HepG2 (cell line): ENCODE results near the gene GDF15. TPM values are rescaled to one million over a fixed set of nuclear protein-coding genes. Genes with fewer than 3 reads are reported as not detected.

Experiments
- ATAC-seq: fragments of 200-7000 bp; cut with Tn5 transposase; 3 replicates; pipeline ENCODE4 v1.9.1; 2020; ENCODE audit warnings: mild to moderate bottlenecking, moderate library complexity
- BruUV-seq: library from RNA; stranded (reverse); fragments of 400-500 nt; replicated peaks from 2 replicates; lab custom pipeline; 2021; lab: Mats Ljungman, UMichigan
- CTCF ChIA-PET: fragments of 300-600 bp; formaldehyde crosslinking; extraction: SDS; loops from one replicate; lab custom pipeline; 2021; ENCODE audit warnings: low total read pairs, inconsistent platforms, low intra/inter-chr PET ratio; lab: Yijun Ruan, JAX
- POLR2A ChIA-PET: fragments of 350-600 bp; sonication (Branson Sonifier 250); formaldehyde crosslinking; loops from one replicate; lab custom pipeline; 2020; ENCODE audit warnings: antibody characterized with exemption, inconsistent platforms; lab: Yijun Ruan, JAX
- DNase-seq: peaks from one replicate; pipeline ENCODE4 v3.0.0-alpha.2; 2015; ENCODE audit warnings: low spot score
- FAIRE-seq: peaks from 3 replicates; lab custom pipeline; 2011; peaks lifted over from hg19 to GRCh38; lab: Jason Lieb, UNC
- H2AFZ ChIP-seq: one replicate; pipeline ENCODE4 v1.6.1; 2011; ENCODE audit warnings: low read length, inconsistent platforms
- H3K27ac ChIP-seq: fragments of 300-600 bp; 3 replicates; pipeline ENCODE4 v1.8.0; 2011; ENCODE audit warnings: mixed run types, mild to moderate bottlenecking, mixed read lengths, low read length, inconsistent platforms; ENCODE audit not compliant: insufficient read depth; ENCODE audit errors: extremely low read length
- H3K27me3 ChIP-seq, 2 experiments: fragments of 200-600 bp in 1 of 2; 2 replicates in 1 of 2; 3 replicates in 1 of 2; pipeline versions ENCODE4 v1.6.0 to v1.8.0; 2011; ENCODE audit warnings: low read length in 2 of 2, mild to moderate bottlenecking in 2 of 2, moderate library complexity in 2 of 2, inconsistent platforms in 1 of 2; ENCODE audit not compliant: insufficient read depth in 2 of 2, control insufficient read depth in 1 of 2
- H3K36me3 ChIP-seq, 2 experiments: fragments of 200-600 bp in 1 of 2; replicated peaks in 1 of 2; 2 replicates in 1 of 2; 3 replicates in 1 of 2; pipeline versions ENCODE4 v1.5.1 to v1.8.0; 2011; ENCODE audit warnings: low read length in 2 of 2, inconsistent platforms in 1 of 2; ENCODE audit not compliant: insufficient read depth in 2 of 2, control insufficient read depth in 1 of 2
- H3K4me1 ChIP-seq: 2 replicates; pipeline ENCODE4 v1.5.1; 2012; ENCODE audit warnings: low read length, inconsistent platforms; ENCODE audit not compliant: insufficient read depth
- H3K4me2 ChIP-seq: 2 replicates; pipeline ENCODE4 v1.6.0; 2011; ENCODE audit warnings: low read depth, low read length, inconsistent platforms
- H3K4me3 ChIP-seq, 3 experiments: fragments of 200-600 bp in 1 of 3; sonication (generic), shearing (Covaris generic) in 1 of 3; replicated peaks in 1 of 3; 2 replicates each; pipeline ENCODE4 v1.5.1; 2011 to 2016; ENCODE audit warnings: low read length in 3 of 3, inconsistent platforms in 2 of 3, low read depth in 2 of 3, mild to moderate bottlenecking in 2 of 3, control low read depth in 1 of 3, mixed read lengths in 1 of 3; ENCODE audit not compliant: insufficient read depth in 1 of 3
- H3K79me2 ChIP-seq: one replicate; pipeline ENCODE4 v1.6.1; 2011; ENCODE audit warnings: low read length, inconsistent platforms; ENCODE audit not compliant: insufficient read depth
- H3K9ac ChIP-seq: 2 replicates; pipeline ENCODE4 v1.6.0; 2011; ENCODE audit warnings: mild to moderate bottlenecking, low read depth, low read length, inconsistent platforms; ENCODE audit not compliant: insufficient read depth
- H3K9me3 ChIP-seq: 2 replicates; pipeline ENCODE4 v1.5.1; 2012; ENCODE audit warnings: mild to moderate bottlenecking, low read length
- H4K20me1 ChIP-seq: 2 replicates; pipeline ENCODE4 v1.6.0; 2011; ENCODE audit warnings: inconsistent platforms, mild to moderate bottlenecking, low read length, moderate library complexity; ENCODE audit not compliant: insufficient read depth
- CEBPG ChIP-seq: IDR thresholded peaks from 2 replicates; pipeline ENCODE4 v1.6.1; 2016
- DNMT3B ChIP-seq: conservative IDR thresholded peaks from 2 replicates; pipeline ENCODE4 v1.6.1; 2016; ENCODE audit warnings: missing biosample characterization, control low read depth
- GRHL1 ChIP-seq: sonication (generic); formaldehyde crosslinking; conservative IDR thresholded peaks from 2 replicates; pipeline ENCODE4 v1.8.0; 2022; ENCODE audit warnings: missing genetic modification reagents
- GZF1 ChIP-seq: sonication (generic); formaldehyde crosslinking; IDR thresholded peaks from 2 replicates; pipeline ENCODE4 v1.5.1; 2020; ENCODE audit warnings: mild to moderate bottlenecking, missing genetic modification reagents
- HNRNPL ChIP-seq: fragments of 200-400 bp; formaldehyde crosslinking; IDR thresholded peaks from 2 replicates; pipeline ENCODE4 v1.6.1; 2017; ENCODE audit warnings: mild to moderate bottlenecking, low read depth, low read length
- KAT8 ChIP-seq: IDR thresholded peaks from 2 replicates; pipeline ENCODE4 v1.6.1; 2016; ENCODE audit warnings: missing genetic modification reagents, missing compliant biosample characterization
- MYC ChIP-seq: sonication (generic); formaldehyde crosslinking; IDR thresholded peaks from 2 replicates; pipeline ENCODE4 v1.9.0; 2021; ENCODE audit warnings: missing genetic modification reagents, borderline replicate concordance
- NAIF1 ChIP-seq: sonication (generic); formaldehyde crosslinking; IDR thresholded peaks from 2 replicates; pipeline ENCODE4 v1.5.0; 2020; ENCODE audit warnings: mild to moderate bottlenecking, missing genetic modification reagents, borderline replicate concordance
- POLR2G ChIP-seq: fragments of 200-400 bp; formaldehyde crosslinking; IDR thresholded peaks from 2 replicates; pipeline ENCODE4 v1.6.1; 2018; ENCODE audit warnings: mild to moderate bottlenecking, low read depth, low read length, moderate library complexity
- RFX1 ChIP-seq: fragments of 450-650 bp; IDR thresholded peaks from 2 replicates; pipeline ENCODE4 v1.6.1; 2017
- SCMH1 ChIP-seq: sonication (generic); formaldehyde crosslinking; IDR thresholded peaks from 2 replicates; pipeline ENCODE4 v1.9.0; 2021; ENCODE audit warnings: missing genetic modification reagents, mild to moderate bottlenecking, borderline replicate concordance
- SIN3A ChIP-seq: IDR thresholded peaks from 2 replicates; pipeline ENCODE4 v1.6.1; 2011; ENCODE audit warnings: low read depth, mild to moderate bottlenecking, control low read depth, low read length, borderline replicate concordance
- XRCC5 ChIP-seq: fragments of 200-400 bp; formaldehyde crosslinking; optimal IDR thresholded peaks from 2 replicates; pipeline ENCODE3; 2017; ENCODE audit warnings: mild to moderate bottlenecking, low read length
- ZBTB38 ChIP-seq: sonication (generic); formaldehyde crosslinking; IDR thresholded peaks from 2 replicates; pipeline ENCODE4 v1.5.1; 2020; ENCODE audit warnings: mild to moderate bottlenecking, missing genetic modification reagents
- ZFP91 ChIP-seq: sonication (generic); formaldehyde crosslinking; IDR thresholded peaks from 2 replicates; pipeline ENCODE4 v1.9.0; 2022; ENCODE audit warnings: missing genetic modification reagents, mild to moderate bottlenecking, borderline replicate concordance
- ZNF256 ChIP-seq: sonication (generic); formaldehyde crosslinking; conservative IDR thresholded peaks from 2 replicates; pipeline ENCODE4 v1.4.0; 2020; ENCODE audit warnings: missing genetic modification reagents
- ZNF34 ChIP-seq: sonication (generic); formaldehyde crosslinking; IDR thresholded peaks from 2 replicates; pipeline ENCODE4 v1.4.0; 2020; ENCODE audit warnings: mild to moderate bottlenecking, missing genetic modification reagents, borderline replicate concordance
- ZNF383 ChIP-seq: sonication (generic); formaldehyde crosslinking; IDR thresholded peaks from 2 replicates; pipeline ENCODE4 v1.4.0; 2020; ENCODE audit warnings: missing genetic modification reagents, mild to moderate bottlenecking, borderline replicate concordance
- ZNF496 ChIP-seq: sonication (generic); formaldehyde crosslinking; IDR thresholded peaks from 2 replicates; pipeline ENCODE4 v1.8.1; 2023; ENCODE audit warnings: mild to moderate bottlenecking, moderate library complexity, missing genetic modification reagents; ENCODE audit not compliant: insufficient replicate concordance
- ZNF782 ChIP-seq: sonication (generic); formaldehyde crosslinking; IDR thresholded peaks from 2 replicates; pipeline ENCODE4 v1.4.0; 2020; ENCODE audit warnings: missing genetic modification reagents, mild to moderate bottlenecking, borderline replicate concordance
- WGBS: methylation state at CpG from one replicate; pipeline ENCODE4 v1.1.6; 2017; ENCODE audit warnings: low lambda C conversion rate; 5-methylcytosine and 5-hydroxymethylcytosine counted together
- in situ Hi-C: cut with HindIII; loops from 2 replicates; pipeline ENCODE4 v1.10.0; 2017; ENCODE audit warnings: low pct_unique_long_range_greater_than_20kb; ENCODE audit not compliant: extremely low pct_ligation_motif_present
- intact Hi-C: fragments of 100-400 bp; cut with micrococcal nuclease; formaldehyde crosslinking; loops from one replicate; pipeline ENCODE4 v1.10.0; 2022; ENCODE audit not compliant: unreplicated experiment
- polyA plus RNA-seq, 8 experiments: library from polyadenylated mRNA; depleted of rRNA in 3 of 8; stranded (reverse) in 7 of 8; unstranded in 1 of 8; fragments of >200 nt; fragmentation: Illumina TruSeq in 4 of 8; extraction: Trizol in 4 of 8; gene quantifications; 2 replicates each; pipeline versions ENCODE4 v1.2.1 to v1.2.3, GENCODE V29; 2011 to 2016; ENCODE audit warnings: low read depth in 4 of 8, missing spikeins in 1 of 8, mixed read lengths in 1 of 8; ENCODE audit not compliant: insufficient read depth in 1 of 8
- total RNA-seq, 5 experiments: library from RNA; depleted of rRNA; stranded (reverse); fragments of >200 nt; fragmentation: Illumina TruSeq; extraction: Trizol; gene quantifications; 2 replicates each; pipeline ENCODE4 v1.2.3, GENCODE V29; 2016; ENCODE audit warnings: low read depth in 1 of 5

The GDF15 gene
- total and polyA plus RNA-seq, 2 of the 13 experiments (the other 11 are each of a cell fraction or from before 2014, with no cell fraction given) = 146 to 422 TPM

- TF ChIP-seq ZFP91 (CRISPR knock-in tag) (peak; percentile 21; the same call in 1 of the 2 replicates), ZNF383 (CRISPR knock-in tag) (0 out of 2 replicates have a peak, but pooled peaks have one; percentile 48), RFX1 (0 out of 2 replicates have a peak, but pooled peaks have one; percentile 27), MYC (CRISPR knock-in tag) (peak; percentile 30; the same call in 1 of the 2 replicates), ZBTB38 (peak; percentile 26; the same call in 1 of the 2 replicates), ZNF782 (CRISPR knock-in tag) (peak; percentile 76; the same call in 1 of the 2 replicates), POLR2G (0 out of 2 replicates have a peak, but pooled peaks have one; percentile 37), ZNF34 (CRISPR knock-in tag) (0 out of 2 replicates have a peak, but pooled peaks have one; percentile 67), HNRNPL (0 out of 2 replicates have a peak, but pooled peaks have one; percentile 50)
Observed at GRCh38 chr19:18364277-18364825, 21.6 kb upstream of the GDF15 start (continued).

GRCh38 chr19:18364826-18365528 is 21.0 kb upstream of the GDF15 start:
- peak overlapping the region; percentile 40 for H3K4me2 ChIP-seq
- in situ Hi-C loops = no loop called here
- ATAC-seq = peak; percentile 67
- H3K27ac ChIP-seq = peak overlapping the region; percentile 90
- H3K36me3 ChIP-seq = peaks cover 8 to 34% of the 10 kb centered on the region in 2 experiments
- WGBS = 4% methylated on average over 15 of the region's 15 CpGs
- peak overlapping the region; percentile 75 for H3K9ac ChIP-seq
- no peaks in the 10 kb centered on the region for H3K9me3 ChIP-seq
- POLR2A ChIA-PET = interaction anchor here (0.5 to 17.4 kb wide), 16 partner anchors 9 to 367 kb away, joined by 3 to 514 read pairs (median 4); partner anchors contain the start of genes GDF15, JUND, MPV17L2 and SSBP4
- no peaks in the 10 kb centered on the region for H4K20me1 ChIP-seq
- H3K4me1 ChIP-seq = peaks cover 77% of the 10 kb centered on the region
- intact Hi-C loops = no loop called here
- CTCF ChIA-PET = no interaction called here
- peak; percentile 89 for FAIRE-seq
- peaks cover 5% of the 10 kb centered on the region for H3K79me2 ChIP-seq
- BruUV-seq = TSS peak; percentile 62
- no peak overlapping the region for H3K4me3 ChIP-seq
- H2AFZ ChIP-seq = no peak overlapping the region
- no peaks in the 10 kb centered on the region for H3K27me3 ChIP-seq
- peak; percentile 97 for DNase-seq
- TF ChIP-seq GZF1 (CRISPR knock-in tag) (no peak), SCMH1 (CRISPR knock-in tag) (no peak), XRCC5 (no peak), DNMT3B (CRISPR knock-in tag) (no peak), CEBPG (CRISPR knock-in tag) (peak; percentile 98), NAIF1 (CRISPR knock-in tag) (no peak), ZNF256 (CRISPR knock-in tag) (no peak), SIN3A (no peak), KAT8 (CRISPR knock-in tag) (peak; percentile 68), GRHL1 (CRISPR knock-in tag) (no peak), ZNF496 (CRISPR knock-in tag) (no peak)
